Amniotic epithelial cell (primary cell): ENCODE results near the gene ASB13.

Experiments
- DNase-seq: peaks from one replicate; pipeline ENCODE4 v3.0.0-alpha.2; 2010; ENCODE audit warnings: low read depth

Gene ASB13

DNA sequence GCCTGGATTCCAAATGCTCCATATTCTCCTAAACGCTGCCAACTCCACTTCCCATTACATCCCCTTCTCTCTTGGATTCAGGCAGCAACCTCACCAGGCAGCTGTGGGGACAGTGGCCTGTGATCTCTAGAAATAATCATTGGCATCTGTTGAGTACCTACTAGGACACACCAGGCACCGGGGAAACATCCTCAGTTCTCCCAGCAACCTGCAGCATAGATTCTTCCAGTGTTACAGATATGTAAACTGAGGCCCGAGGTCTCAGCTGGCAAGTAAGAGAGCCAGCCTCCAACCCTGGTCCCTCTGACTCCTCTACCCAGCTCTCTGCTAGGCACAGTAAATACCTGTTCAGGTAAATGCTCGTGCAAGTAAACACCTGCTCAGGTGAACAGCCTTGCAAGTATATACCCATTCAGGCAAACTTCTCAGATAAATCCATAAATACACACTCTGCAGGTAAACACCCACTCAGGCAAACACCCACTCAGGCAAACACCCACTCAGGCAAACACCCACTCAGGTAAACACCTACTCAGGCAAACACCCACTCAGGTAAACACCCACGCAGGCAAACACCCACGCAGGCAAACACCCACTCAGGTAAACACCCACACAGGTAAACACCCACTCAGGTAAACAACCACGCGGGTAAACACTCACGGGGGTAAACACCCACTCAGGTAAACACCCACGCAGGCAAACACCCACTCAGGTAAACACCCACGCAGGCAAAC, 18.7 kb downstream of the ASB13 start:
- no peak for DNase-seq

DNA sequence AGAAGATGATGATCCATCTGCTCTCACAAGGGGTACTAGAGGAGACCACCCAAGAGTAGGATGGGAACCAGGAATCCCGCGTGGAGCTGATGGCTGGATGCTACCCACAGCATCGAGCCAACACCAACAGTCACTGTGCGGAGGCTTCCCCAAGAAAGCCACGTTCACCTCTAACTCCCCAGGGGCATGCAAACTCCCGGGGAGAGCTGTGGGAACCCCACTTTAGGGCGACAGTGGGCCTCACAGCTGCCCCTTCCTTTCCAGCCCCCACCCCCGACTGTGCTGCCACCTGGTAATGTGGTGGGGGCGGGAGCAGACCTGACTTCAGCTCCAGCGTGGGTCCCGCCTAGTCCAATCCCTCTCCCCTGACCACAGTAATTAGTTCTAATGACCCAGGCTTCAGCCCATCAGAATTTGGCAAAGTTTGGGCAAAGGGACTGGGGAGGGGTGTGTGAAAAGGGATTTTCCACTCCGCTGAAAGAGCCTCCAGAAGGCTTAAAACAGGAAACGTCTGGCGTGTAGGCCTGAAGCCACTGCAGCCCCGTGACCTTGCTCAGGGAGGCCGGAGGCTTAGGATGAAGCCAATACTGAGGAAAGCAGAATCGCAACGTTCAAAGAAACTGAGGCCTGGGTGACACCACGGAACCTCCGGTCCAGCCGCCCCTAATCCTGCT, 20.3 kb downstream of the ASB13 start:
- no peak for DNase-seq

DNA sequence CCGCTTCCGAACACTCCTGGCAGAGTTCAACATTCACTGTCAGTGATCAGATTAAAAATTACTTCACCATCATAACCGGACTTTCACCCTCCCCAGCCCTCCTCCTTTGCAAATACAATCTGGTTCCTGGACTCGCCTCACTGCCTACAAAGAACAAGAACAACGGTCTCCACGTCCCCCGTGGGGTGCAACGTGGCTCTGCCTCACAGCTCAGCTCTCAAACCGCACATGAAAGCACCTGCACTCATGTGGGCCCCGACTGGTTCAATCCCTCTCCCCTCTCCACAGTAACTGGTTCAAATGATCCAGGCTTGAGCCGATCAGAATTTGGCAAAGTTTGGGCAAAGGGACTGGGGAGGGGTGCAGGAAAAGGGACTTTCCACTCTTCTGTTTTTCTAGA, 21.0 kb downstream of the ASB13 start:
- DNase-seq, result no peak

DNA sequence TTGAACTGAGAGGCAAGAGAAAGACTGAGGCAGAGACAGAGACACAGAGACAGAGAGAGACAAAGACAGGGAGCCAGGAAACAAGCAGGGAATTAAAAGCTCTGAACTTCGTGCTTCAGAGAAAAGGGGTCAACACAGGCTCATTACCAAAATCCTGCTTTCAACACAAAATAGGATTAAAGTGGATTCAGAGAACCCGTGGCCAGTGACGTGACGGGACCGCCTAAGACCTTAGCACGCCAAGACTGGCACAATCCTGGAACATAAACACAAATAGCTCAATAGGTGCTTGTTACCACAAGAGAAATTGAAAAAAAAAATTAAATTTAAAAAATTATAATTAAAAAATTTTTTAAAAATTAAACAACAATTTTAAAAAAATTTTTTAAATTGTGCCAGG, 21.5 kb downstream of the ASB13 start:
- no peak for DNase-seq

DNA sequence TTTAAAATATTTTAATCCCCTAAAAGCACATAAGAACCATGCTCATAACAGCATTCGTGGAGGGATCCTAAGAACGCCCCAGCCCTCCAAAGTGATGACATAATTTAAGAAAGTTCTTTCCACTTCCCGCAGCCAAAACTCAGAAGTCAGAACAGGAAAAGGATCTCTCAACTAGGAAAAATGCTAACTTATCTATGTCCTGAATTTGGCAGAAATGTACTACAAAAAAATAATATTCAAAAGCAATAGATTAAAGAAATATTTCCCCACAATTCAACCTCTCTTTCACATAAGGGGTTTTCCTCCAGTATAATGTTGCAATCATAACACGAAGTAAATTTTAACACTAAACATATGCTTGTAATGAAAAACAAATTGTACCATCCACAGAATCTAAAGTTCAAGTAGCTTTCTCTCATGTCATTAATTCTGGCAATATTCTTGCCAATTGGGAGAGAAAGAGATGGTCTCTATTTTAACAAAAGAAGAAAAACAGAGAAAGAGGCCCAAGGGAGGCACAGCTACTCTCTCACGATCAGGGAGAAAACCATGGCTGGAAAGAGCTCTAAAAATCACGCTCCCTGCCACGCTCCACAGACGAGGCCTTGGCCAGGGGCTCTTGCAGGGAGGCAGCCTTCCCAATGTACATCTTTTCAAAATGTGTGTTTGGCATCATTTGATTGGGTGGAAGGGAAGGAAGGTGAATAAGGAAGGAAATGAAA, 22.9 kb downstream of the ASB13 start:
- DNase-seq, result no peak

DNA sequence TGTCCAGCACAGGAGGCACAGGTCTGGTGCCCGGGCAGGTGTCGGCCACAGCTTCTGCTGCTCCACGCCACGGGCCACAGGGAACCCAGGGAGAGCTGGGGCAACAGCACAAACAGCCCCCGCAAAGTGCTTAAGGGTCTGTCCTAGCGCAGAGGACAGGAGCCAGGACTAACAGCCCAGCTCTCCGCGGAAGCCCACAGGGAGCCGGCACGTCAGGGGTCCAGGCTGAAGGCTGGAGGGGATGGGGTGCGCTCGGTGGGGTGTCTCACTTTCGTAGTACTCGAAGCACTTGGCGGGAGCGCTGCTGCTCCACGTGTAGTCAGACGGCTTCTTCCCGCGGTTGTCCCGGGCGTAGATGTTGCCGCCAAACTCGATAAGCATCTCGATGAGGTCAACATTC, 24.9 kb downstream of the ASB13 start:
- DNase-seq, result no peak

DNA sequence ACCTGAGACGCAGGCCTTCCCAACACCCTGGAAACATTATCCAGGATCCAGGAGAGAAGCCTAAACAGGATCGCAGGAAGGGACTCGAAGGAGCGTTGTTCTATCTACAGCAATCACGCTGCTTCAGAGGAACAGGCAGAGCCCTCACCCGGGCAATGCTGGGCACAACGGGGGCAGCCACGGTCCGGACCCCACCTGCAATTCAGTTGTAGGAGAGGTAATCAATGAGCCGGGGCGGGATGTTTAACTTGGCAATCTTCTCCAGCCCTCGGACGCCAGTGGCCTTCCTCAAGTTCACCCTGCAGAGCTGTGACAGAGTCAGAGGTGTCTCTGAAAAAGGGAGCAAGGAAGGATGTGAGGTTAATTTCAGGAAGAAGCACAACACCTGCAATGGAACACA, 25.9 kb downstream of the ASB13 start:
- no peak for DNase-seq

DNA sequence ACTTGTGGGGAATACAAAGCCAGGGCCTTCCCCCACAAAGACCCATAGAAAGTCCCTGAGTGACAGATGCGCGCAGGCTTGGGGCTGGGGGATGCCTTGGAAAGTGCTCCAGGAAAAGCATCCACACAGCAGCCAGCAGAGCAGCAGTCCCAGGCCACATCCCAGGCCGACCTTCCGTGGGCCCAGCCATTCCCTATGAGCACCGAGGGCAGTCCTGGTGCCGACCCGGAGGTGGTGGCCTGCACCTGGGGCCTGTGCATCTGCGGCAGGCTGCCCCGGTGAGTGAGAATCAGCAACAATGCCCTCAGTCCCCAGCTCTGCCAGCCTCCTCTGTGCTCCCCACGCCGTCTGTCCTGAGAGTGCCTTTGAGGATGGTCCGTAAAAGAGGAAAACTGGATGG, 26.4 kb downstream of the ASB13 start:
- DNase-seq, result no peak

DNA sequence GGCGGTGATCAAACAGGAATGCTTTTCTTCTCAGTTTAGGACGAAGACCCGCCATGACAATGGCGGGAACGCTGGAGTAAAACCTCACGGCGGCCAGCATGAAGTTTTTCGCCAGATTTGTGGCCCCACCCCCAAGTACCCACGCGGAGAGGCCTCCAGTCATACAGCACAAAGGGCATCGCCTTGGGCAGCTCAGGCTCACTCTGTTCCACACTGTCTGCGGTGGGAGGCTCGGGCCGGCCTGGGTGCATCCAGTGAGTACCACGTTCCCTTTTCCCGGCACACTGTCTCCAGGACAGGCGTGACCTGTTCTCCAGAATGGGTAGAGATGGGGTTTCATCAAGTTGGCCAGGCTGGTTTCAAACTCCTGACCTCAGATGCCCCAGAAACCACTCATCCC, 27.3 kb downstream of the ASB13 start:
- no peak for DNase-seq

DNA sequence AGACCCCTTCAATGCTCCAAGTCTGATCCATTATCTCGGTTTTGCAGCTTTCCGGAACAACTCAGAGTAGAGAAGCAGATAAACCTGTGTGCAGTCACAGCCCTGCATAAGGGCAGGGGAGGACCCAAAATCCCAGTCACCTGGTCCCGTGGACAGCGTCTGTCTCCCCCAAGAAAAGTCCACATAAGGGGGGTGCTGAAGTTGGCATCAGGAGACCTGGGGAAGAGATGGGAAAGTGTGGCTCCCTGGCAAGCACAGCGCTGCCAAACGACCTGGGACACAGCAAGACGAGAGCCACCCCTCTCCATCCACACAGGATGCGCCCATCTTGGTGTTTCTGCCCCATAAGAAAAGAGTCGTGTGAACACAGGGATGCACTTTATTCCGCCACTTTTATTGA, 27.9 kb downstream of the ASB13 start:
- no peak for DNase-seq

DNA sequence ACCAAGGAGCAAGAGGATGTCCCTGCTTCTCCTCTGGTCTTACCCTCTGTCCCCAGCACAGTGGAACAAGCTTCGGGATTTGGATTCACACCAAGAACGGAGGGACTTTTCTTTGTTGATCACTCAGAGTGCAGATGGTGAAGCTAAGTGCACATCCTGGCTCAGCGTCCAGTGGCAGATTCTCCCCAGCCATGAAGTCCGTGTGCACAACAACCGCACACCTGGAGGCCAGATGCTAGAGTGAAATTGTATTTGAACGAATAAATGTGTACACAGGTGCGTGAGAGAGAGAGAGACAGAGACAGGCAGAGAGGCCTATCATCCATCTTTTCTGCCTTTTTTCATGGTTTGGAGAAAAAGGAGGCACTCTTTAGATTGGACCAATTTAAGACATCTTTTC, 31.5 kb downstream of the ASB13 start:
- no peak for DNase-seq

DNA sequence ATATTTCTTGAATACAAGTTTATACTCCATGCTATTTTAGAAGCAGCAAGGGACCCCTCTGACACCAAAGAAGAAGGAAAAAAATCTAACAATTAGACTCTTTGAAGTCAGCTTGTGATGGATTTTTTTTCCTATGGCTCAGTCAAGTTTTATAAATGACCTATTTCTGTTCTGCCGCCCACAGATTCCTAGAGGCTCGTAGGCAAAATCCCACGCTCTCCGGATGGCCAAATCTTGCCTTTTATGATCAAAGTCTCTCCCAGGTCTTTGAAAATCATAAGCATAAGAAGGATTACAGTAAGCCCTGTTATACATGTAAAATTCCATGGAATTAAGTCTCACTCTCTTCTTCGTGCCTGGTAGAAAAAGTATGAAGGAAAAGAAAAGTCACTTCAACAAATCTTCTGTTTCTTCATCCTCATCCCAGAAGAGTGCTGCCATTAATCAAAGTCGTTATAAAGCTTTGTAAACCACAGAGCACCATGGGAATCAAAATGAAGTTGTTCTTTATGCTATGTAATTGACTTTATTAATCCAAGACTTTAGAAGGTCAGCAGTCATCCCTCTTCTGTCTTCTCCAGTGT, 33.1 kb downstream of the ASB13 start:
- peak; percentile 55 for DNase-seq

DNA sequence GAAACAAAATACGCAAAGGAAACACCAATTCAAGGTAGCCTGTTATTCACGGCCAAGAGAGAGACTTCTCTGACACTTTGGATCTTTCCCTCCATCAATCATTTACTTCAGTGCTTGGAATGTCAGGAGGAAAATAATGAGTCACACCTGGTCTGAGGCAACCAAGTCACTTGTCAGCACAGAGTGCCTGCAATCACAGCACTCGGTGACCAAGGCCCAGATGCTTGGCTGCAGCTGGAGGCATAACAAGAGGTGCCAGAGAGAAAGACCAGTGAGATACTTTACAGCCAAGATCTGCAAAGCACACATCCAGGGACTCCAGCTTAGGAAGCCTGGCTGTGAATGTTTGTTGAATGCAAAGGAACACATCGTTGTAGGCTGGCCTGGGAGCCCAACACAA, 33.9 kb downstream of the ASB13 start:
- DNase-seq, result no peak

DNA sequence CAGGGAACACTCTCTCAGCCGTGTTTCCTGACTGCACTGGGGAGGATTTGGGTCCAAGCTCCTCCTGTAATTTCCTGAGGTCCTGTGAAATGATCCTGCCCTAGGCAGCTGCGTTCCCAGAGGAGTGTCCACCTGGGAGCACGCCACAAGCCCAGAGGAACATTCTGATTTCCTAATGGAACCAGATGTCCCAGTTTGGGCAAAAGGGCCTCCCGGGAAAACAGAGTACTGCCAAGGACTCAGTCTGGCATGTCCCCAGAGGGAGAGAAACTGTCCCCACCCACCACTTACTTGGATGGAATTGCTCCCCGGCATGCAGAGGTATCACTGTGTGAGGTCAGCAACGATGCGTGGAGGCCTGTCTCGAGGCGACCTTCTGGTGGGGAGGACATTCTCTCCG, 34.5 kb downstream of the ASB13 start:
- DNase-seq, result no peak

DNA sequence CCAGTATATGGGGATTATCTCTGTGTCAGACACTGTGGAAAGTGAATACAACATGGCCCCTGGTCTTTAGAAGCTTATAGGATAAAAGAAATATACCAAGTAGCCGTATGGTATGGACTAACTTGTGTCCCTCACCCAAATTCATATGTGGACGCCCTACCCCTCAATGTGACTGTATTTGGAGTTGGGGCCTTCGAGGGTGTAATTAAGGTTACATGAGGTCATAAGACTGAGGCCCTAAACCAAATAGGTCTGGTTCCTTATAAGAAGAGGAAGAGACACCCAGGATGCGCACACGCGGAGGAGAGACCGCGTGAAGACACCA, 36.3 kb downstream of the ASB13 start:
- DNase-seq, result no peak

DNA sequence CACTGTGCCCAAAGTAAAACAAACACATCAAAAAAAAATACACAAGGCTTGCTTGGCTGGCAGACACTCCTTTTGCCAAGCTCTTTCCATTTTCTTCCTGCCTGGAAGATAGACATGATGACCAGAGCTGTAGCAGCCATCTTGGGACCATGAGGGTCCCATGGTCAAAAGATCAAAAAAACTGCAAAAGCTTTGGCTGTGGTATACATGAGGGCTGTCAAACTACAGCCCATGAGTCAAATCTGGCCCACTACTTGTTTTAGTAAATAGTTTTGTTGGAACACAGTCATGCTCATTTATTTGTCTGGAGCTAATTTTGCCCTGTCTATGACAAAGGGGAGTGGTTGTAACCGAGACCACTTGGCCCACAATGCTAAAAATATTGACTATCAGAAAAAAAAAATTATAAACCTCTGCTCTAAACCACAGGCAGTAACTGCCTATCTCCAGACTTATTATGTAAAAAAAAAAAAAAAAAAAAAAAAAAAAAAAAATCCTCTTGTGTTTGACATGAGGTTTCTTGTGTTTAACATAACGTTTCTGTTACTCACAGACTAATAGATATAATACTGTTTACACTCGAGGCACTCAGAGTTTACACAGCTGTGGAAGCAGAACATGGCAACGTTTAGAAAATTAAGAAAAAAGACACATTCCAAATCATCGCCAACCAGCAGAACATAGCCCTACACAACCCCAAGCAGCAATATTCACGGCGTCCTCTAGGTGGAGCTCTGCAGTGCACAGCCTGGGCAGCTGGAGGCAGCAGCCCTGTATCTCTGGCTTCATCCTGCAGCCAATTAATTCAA, 36.9 kb downstream of the ASB13 start:
- peak; percentile 73 for DNase-seq

DNA sequence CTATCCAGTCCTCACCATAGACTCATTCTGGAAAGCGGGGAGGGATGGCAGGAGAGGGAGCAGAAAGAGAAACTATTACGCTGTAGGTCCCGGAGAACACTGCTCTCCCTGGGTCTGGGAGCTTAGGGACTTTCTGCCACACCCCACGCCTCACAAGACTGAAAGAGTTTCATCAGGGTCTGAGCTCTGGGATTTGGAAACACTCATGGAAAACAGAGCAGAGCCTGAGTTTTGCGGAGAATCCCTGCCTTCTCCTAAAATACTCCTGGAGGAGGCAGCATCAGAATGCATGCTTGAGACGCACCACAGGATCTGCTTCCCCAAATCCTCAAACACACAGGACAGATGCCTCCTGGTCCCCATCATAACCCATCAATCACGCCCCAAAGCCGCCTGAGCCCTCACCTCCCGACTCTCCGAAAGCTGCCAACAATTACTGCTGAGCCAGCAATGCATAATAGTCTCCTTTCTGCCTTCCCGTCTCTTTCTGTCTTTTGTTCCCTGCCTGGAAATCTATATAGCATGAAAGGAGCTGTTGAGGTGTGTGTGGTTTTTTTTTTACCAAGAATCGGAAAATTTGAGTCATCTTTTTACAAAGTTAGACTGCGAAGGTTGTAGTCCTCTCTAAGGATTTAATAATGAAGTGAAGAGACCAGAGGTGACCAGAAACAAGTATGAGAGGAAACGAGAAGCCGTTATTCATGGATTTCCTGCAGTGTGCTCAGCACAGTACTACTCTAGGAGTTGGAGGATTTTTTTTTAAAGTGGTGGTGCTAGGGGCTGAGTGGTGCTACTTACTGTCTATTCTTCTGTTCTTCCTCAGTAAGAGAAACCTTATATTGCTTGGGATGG, 37.7 kb downstream of the ASB13 start:
- peak; percentile 60 for DNase-seq

DNA sequence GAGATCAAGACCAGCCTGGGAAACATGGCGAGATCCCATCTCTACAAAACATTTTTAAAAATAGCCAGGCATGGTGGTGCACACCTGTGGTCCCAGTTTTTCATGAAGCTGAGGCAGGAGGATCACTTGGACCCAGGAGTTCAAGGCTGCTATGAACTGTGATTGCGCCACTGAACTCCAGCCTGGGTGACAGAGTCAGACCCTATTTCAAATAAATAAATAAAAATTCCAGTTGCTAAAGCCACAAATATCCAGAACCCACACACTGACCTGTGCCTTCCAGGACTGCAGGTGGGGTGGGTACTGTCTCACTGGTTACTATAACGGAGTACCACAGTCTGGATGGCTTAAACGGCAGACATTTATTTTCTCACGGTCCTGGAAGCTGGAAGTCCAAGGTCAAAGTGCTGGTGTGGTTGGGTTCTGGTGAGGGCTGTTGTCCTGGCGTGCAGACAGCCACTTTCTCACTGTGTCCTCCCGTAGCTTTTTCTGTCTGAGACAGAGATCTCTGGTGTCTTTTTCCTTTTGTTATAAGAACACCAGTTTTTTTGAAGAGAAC, 38.8 kb downstream of the ASB13 start:
- no peak for DNase-seq

DNA sequence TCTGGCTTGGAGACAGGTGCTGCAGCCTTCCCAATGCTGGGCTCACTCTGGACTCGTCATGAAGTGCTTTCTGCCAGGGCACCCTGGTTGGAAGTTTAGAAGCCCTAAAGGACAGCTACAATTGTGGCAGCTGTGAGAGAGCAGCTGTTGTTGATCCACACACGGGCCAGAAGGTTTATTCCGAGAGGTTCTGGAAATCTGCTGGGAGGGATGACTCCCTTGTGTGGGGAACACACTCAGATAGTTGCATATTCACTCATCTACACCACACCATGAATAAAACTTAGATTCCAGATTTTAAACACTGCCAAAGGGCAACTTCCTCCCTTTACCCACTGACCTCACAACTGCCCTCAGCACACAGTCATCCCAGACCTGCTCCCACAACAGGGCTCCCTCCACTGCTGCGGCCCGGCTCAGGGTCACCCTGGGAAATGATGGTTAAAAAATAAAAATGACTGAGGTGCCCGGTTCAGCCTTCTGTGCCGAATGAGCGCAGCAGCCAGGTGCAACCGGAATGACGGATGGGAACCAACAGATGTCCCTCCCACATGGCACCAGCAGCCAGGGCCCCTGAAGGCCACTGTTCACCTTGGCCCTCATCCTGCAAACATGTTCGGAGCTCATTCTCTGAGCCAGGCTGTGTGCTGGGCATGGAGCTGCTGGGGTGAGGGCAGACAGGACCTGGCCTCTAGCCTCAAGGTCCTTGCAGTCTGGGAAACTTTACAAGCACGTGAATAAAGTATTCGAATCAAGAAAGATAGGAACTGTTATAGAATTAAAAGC, 40.2 kb downstream of the ASB13 start:
- DNase-seq, result no peak

DNA sequence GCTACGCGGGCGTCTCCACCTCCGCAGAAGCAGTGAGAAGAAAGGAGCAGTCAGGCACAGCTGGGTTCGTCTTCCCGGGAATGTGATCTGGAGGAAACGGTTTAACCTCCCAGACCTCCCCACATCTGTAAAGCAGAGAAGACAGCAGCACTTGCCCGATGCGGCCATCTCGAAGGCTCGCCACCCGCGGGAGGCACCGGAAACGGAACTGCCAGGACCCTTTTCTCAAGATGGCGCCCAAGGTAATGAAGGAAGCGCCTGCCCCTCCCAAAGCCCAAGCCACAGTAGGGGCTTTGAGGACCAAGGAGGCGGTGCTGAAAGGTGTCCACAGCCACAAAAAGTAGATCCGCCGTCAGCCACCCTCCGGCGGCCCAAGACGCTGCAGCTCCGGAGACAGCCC, 41.7 kb downstream of the ASB13 start:
- no peak for DNase-seq
